Skin of body (tissue), 2 donors: ENCODE data around the gene DNTTIP2. TPM values are rescaled to one million over a fixed set of nuclear protein-coding genes. Genes with fewer than 3 reads are reported as not detected.

Experiments used
- small RNA-seq: library from RNA; depleted of rRNA; stranded (forward); fragments of <200 nt; gene quantifications from one replicate; pipeline ENCODE3, GENCODE V24; 2014; ENCODE audit warnings: low replicate concordance
- total RNA-seq: library from RNA; depleted of rRNA; stranded (reverse); fragments of >200 nt; gene quantifications from one replicate; pipeline ENCODE4 v1.2.3, GENCODE V29; 2014

The DNTTIP2 gene
- total RNA-seq, 1 donor from 2014 or later = 33.0 TPM

Small RNA genes within 50 kb of the gene (small RNA-seq; reads per million reads assigned to genes)
- gene AL117351.2 (not detected), gene MIR760 (0.12 reads per million)

Other genes with a start within 250 kb of the DNTTIP2 start
- 14.2 TPM for gene BCAR3, start 197.4 kb downstream of the DNTTIP2 start, total RNA-seq
- 8.4 TPM for gene GCLM, start 30.2 kb upstream of the DNTTIP2 start, total RNA-seq
- 3.8 TPM for gene ABCA4, start 241.9 kb upstream of the DNTTIP2 start, total RNA-seq